HepG2 (cell line): ENCODE results near the gene NEAT1. TPM values are rescaled to one million over a fixed set of nuclear protein-coding genes. Genes with fewer than 3 reads are reported as not detected.

Source experiments
- ATAC-seq: fragments of 200-7000 bp; cut with Tn5 transposase; 3 replicates; pipeline ENCODE4 v1.9.1; 2020; ENCODE audit warnings: mild to moderate bottlenecking, moderate library complexity
- BruUV-seq: library from RNA; stranded (reverse); fragments of 400-500 nt; replicated peaks from 2 replicates; lab custom pipeline; 2021; lab: Mats Ljungman, UMichigan
- CTCF ChIA-PET: fragments of 300-600 bp; formaldehyde crosslinking; extraction: SDS; loops from one replicate; lab custom pipeline; 2021; ENCODE audit warnings: low total read pairs, inconsistent platforms, low intra/inter-chr PET ratio; lab: Yijun Ruan, JAX
- POLR2A ChIA-PET: fragments of 350-600 bp; sonication (Branson Sonifier 250); formaldehyde crosslinking; loops from one replicate; lab custom pipeline; 2020; ENCODE audit warnings: antibody characterized with exemption, inconsistent platforms; lab: Yijun Ruan, JAX
- DNase-seq: peaks from one replicate; pipeline ENCODE4 v3.0.0-alpha.2; 2015; ENCODE audit warnings: low spot score
- FAIRE-seq: peaks from 3 replicates; lab custom pipeline; 2011; peaks lifted over from hg19 to GRCh38; lab: Jason Lieb, UNC
- H2AFZ ChIP-seq: one replicate; pipeline ENCODE4 v1.6.1; 2011; ENCODE audit warnings: low read length, inconsistent platforms
- H3K27ac ChIP-seq: fragments of 300-600 bp; 3 replicates; pipeline ENCODE4 v1.8.0; 2011; ENCODE audit warnings: mixed run types, mild to moderate bottlenecking, mixed read lengths, low read length, inconsistent platforms; ENCODE audit not compliant: insufficient read depth; ENCODE audit errors: extremely low read length
- H3K27me3 ChIP-seq, 2 experiments: fragments of 200-600 bp in 1 of 2; 2 replicates in 1 of 2; 3 replicates in 1 of 2; pipeline versions ENCODE4 v1.6.0 to v1.8.0; 2011; ENCODE audit warnings: low read length in 2 of 2, mild to moderate bottlenecking in 2 of 2, moderate library complexity in 2 of 2, inconsistent platforms in 1 of 2; ENCODE audit not compliant: insufficient read depth in 2 of 2, control insufficient read depth in 1 of 2
- H3K36me3 ChIP-seq, 2 experiments: fragments of 200-600 bp in 1 of 2; replicated peaks in 1 of 2; 2 replicates in 1 of 2; 3 replicates in 1 of 2; pipeline versions ENCODE4 v1.5.1 to v1.8.0; 2011; ENCODE audit warnings: low read length in 2 of 2, inconsistent platforms in 1 of 2; ENCODE audit not compliant: insufficient read depth in 2 of 2, control insufficient read depth in 1 of 2
- H3K4me1 ChIP-seq: 2 replicates; pipeline ENCODE4 v1.5.1; 2012; ENCODE audit warnings: low read length, inconsistent platforms; ENCODE audit not compliant: insufficient read depth
- H3K4me2 ChIP-seq: 2 replicates; pipeline ENCODE4 v1.6.0; 2011; ENCODE audit warnings: low read depth, low read length, inconsistent platforms
- H3K4me3 ChIP-seq, 3 experiments: fragments of 200-600 bp in 1 of 3; sonication (generic), shearing (Covaris generic) in 1 of 3; replicated peaks in 1 of 3; 2 replicates each; pipeline ENCODE4 v1.5.1; 2011 to 2016; ENCODE audit warnings: low read length in 3 of 3, inconsistent platforms in 2 of 3, low read depth in 2 of 3, mild to moderate bottlenecking in 2 of 3, control low read depth in 1 of 3, mixed read lengths in 1 of 3; ENCODE audit not compliant: insufficient read depth in 1 of 3
- H3K79me2 ChIP-seq: one replicate; pipeline ENCODE4 v1.6.1; 2011; ENCODE audit warnings: low read length, inconsistent platforms; ENCODE audit not compliant: insufficient read depth
- H3K9ac ChIP-seq: 2 replicates; pipeline ENCODE4 v1.6.0; 2011; ENCODE audit warnings: mild to moderate bottlenecking, low read depth, low read length, inconsistent platforms; ENCODE audit not compliant: insufficient read depth
- H3K9me3 ChIP-seq: 2 replicates; pipeline ENCODE4 v1.5.1; 2012; ENCODE audit warnings: mild to moderate bottlenecking, low read length
- H4K20me1 ChIP-seq: 2 replicates; pipeline ENCODE4 v1.6.0; 2011; ENCODE audit warnings: inconsistent platforms, mild to moderate bottlenecking, low read length, moderate library complexity; ENCODE audit not compliant: insufficient read depth
- AHR ChIP-seq: IDR thresholded peaks from 2 replicates; pipeline ENCODE4 v1.6.1; 2018; ENCODE audit warnings: missing genetic modification reagents, missing compliant biosample characterization
- BRCA1 ChIP-seq: sonication (generic); formaldehyde crosslinking; IDR thresholded peaks from 2 replicates; pipeline ENCODE4 v1.4.0; 2020; ENCODE audit warnings: missing genetic modification reagents
- HMG20A ChIP-seq: IDR thresholded peaks from 2 replicates; pipeline ENCODE4 v1.6.1; 2016; ENCODE audit warnings: borderline replicate concordance
- HMGXB4 ChIP-seq, 2 experiments: sonication (generic) in 1 of 2; formaldehyde crosslinking in 1 of 2; IDR thresholded peaks; 2 replicates each; pipeline versions ENCODE4 v1.4.0 to v1.6.1; 2018 to 2020; ENCODE audit warnings: missing genetic modification reagents in 2 of 2, borderline replicate concordance in 1 of 2, low read depth in 1 of 2, mild to moderate bottlenecking in 1 of 2, missing biosample characterization in 1 of 2
- HNRNPL ChIP-seq: fragments of 200-400 bp; formaldehyde crosslinking; IDR thresholded peaks from 2 replicates; pipeline ENCODE4 v1.6.1; 2017; ENCODE audit warnings: mild to moderate bottlenecking, low read depth, low read length
- JUNB ChIP-seq: sonication (generic); formaldehyde crosslinking; IDR thresholded peaks from 2 replicates; pipeline ENCODE4 v1.8.0; 2022; ENCODE audit warnings: missing genetic modification reagents, mild to moderate bottlenecking, borderline replicate concordance
- MAFG ChIP-seq: sonication (generic); formaldehyde crosslinking; IDR thresholded peaks from 2 replicates; pipeline ENCODE4 v1.5.1; 2020; ENCODE audit warnings: mild to moderate bottlenecking, missing genetic modification reagents
- MLLT10 ChIP-seq: sonication (generic); formaldehyde crosslinking; IDR thresholded peaks from 2 replicates; pipeline ENCODE4 v1.4.0; 2020; ENCODE audit warnings: missing genetic modification reagents
- MTA1 ChIP-seq: sonication (generic); formaldehyde crosslinking; IDR thresholded peaks from 2 replicates; pipeline ENCODE4 v1.4.0; 2020; ENCODE audit warnings: missing genetic modification reagents, mild to moderate bottlenecking, borderline replicate concordance
- MXD4 ChIP-seq: IDR thresholded peaks from 2 replicates; pipeline ENCODE4 v1.6.1; 2016; ENCODE audit warnings: mild to moderate bottlenecking, missing biosample characterization, missing genetic modification reagents
- ZNF12 ChIP-seq: sonication (generic); formaldehyde crosslinking; IDR thresholded peaks from 2 replicates; pipeline ENCODE4 v1.5.0; 2020; ENCODE audit warnings: missing genetic modification reagents
- ZNF567 ChIP-seq: sonication (generic); formaldehyde crosslinking; IDR thresholded peaks from 2 replicates; pipeline ENCODE4 v1.8.1; 2023; ENCODE audit warnings: mild to moderate bottlenecking, missing genetic modification reagents, borderline replicate concordance
- ZNF687 ChIP-seq: sonication (generic); formaldehyde crosslinking; IDR thresholded peaks from 2 replicates; pipeline ENCODE4 v1.5.1; 2020; ENCODE audit warnings: mild to moderate bottlenecking, missing genetic modification reagents, moderate library complexity
- ZSCAN21 ChIP-seq: sonication (generic); formaldehyde crosslinking; IDR thresholded peaks from 2 replicates; pipeline ENCODE4 v1.8.0; 2022; ENCODE audit warnings: mild to moderate bottlenecking, missing genetic modification reagents, moderate library complexity, borderline replicate concordance
- WGBS: methylation state at CpG from one replicate; pipeline ENCODE4 v1.1.6; 2017; ENCODE audit warnings: low lambda C conversion rate; 5-methylcytosine and 5-hydroxymethylcytosine counted together
- in situ Hi-C: cut with HindIII; loops from 2 replicates; pipeline ENCODE4 v1.10.0; 2017; ENCODE audit warnings: low pct_unique_long_range_greater_than_20kb; ENCODE audit not compliant: extremely low pct_ligation_motif_present
- intact Hi-C: fragments of 100-400 bp; cut with micrococcal nuclease; formaldehyde crosslinking; loops from one replicate; pipeline ENCODE4 v1.10.0; 2022; ENCODE audit not compliant: unreplicated experiment
- polyA plus RNA-seq, 8 experiments: library from polyadenylated mRNA; depleted of rRNA in 3 of 8; stranded (reverse) in 7 of 8; unstranded in 1 of 8; fragments of >200 nt; fragmentation: Illumina TruSeq in 4 of 8; extraction: Trizol in 4 of 8; gene quantifications; 2 replicates each; pipeline versions ENCODE4 v1.2.1 to v1.2.3, GENCODE V29; 2011 to 2016; ENCODE audit warnings: low read depth in 4 of 8, missing spikeins in 1 of 8, mixed read lengths in 1 of 8; ENCODE audit not compliant: insufficient read depth in 1 of 8
- total RNA-seq, 5 experiments: library from RNA; depleted of rRNA; stranded (reverse); fragments of >200 nt; fragmentation: Illumina TruSeq; extraction: Trizol; gene quantifications; 2 replicates each; pipeline ENCODE4 v1.2.3, GENCODE V29; 2016; ENCODE audit warnings: low read depth in 1 of 5
- TF ChIP-seq, protein P1 (sequence below): sonication (generic); formaldehyde crosslinking; IDR thresholded peaks from 2 replicates; pipeline ENCODE4 v1.5.0; 2020; ENCODE audit warnings: mild to moderate bottlenecking, missing genetic modification reagents, moderate library complexity

The NEAT1 gene
- total and polyA plus RNA-seq, 2 of the 13 experiments (the other 11 are each of a cell fraction or from before 2014, with no cell fraction given) = 20.5 to 41.2 TPM

DNA sequence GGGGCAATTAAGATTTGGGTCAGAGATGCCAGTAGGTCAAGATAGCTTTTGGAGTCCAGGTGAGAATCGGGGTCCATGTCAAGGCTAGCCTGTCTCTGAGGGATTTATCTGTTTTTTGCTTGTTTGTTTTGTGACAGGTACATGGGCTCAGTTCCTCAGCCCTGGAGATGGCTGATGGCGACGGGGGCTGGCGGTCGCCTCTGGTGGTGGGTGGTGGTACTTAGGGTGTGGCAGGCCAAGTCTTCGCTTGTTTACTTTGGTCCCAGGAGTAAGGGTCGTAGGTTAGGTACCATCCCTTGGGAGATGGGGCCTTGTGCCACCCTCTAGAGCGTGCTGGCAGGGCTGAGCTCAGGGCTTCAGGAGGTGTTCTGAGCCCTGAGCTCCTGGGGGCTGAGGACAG, 44.8 kb upstream of the NEAT1 start (continued):
- TF ChIP-seq BRCA1 = no peak
- no peak for TF ChIP-seq HMG20A (CRISPR knock-in tag)
- TF ChIP-seq ZNF567 (CRISPR knock-in tag) = no peak

DNA sequence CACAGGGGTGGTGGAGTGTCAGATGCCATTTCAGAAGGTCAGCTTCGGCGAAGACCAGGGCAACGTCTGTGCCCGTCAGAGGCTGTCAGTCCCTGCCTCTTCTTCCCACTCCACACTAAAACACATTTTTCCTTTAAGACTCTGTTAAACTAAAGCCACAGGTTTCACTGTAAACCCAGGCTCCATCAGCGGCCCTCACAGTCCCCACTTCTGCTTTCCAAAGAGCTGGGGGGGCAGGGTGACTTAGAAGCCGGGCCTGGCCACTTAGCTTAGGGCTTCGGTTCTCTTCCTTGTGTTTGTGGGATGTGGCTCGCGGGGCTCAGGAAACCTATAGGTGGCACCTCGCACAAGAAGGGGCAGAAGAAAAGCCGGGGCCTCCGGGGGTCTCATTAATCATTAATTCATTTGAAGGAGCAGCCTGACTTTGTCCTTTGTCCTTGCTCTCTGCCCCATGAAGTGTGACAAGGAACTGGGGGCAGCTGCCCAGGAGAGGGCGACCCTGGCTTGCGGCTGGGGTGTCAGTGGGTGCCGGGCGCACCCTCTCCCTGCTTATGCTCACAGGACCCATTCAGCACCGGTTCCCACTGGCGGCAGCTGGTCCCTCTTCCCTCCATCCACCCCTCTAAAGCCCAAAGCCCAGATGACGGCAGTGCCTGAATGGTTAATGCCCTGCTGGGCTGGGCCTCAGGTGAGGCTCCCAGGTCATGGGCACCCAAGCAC, 44.2 kb upstream of the NEAT1 start:
- DNase-seq = no peak
- POLR2A ChIA-PET = interaction anchor here (0.7 to 16.8 kb wide), 4 partner anchors 10 to 119 kb away, joined by 3 to 433 read pairs (median 4); partner anchors contain the start of gene NEAT1
- H3K9me3 ChIP-seq = no peaks in the 10 kb centered on the region
- no peak for ATAC-seq
- no peak overlapping the region for H3K27ac ChIP-seq
- no peaks in the 10 kb centered on the region for H3K79me2 ChIP-seq
- H3K4me1 ChIP-seq = peaks cover 84% of the 10 kb centered on the region
- BruUV-seq = no TSS peak
- H4K20me1 ChIP-seq = no peaks in the 10 kb centered on the region
- CTCF ChIA-PET = no interaction called here
- 12% methylated on average over 10 of the region's 19 CpGs for WGBS
- H3K9ac ChIP-seq = 0 out of 2 replicates have a peak overlapping the region, but pooled peaks have one; percentile 8
- peak overlapping the region in 1 of 3 experiments; percentile 6; a peak in 1 of 6 replicates for H3K4me3 ChIP-seq
- intact Hi-C loops (no loop called here), in situ Hi-C loops (no loop called here)
- H3K27me3 ChIP-seq = peaks cover 0 to 2% of the 10 kb centered on the region in 2 experiments; a peak in 3 of 5 replicates
- H3K4me2 ChIP-seq = peak overlapping the region; percentile 64
- no peak for FAIRE-seq
- H2AFZ ChIP-seq = no peak overlapping the region
- H3K36me3 ChIP-seq = no peaks in the 10 kb centered on the region
- TF ChIP-seq ZSCAN21 (CRISPR knock-in tag) (no peak), HNRNPL (peak; percentile 80), MLLT10 (CRISPR knock-in tag) (no peak), AHR (no peak), ZNF12 (CRISPR knock-in tag) (no peak), HMGXB4 (CRISPR knock-in tag; IDR thresholded peaks at IDR 0.05; ENCODE audit: borderline replicate concordance in 1 of 2, low read depth in 1 of 2) (no peak), ZNF687 (CRISPR knock-in tag) (peak; percentile 35), MAFG (CRISPR knock-in tag) (no peak), MXD4 (CRISPR knock-in tag) (no peak), JUNB (no peak), MTA1 (CRISPR knock-in tag) (0 out of 2 replicates have a peak, but pooled peaks have one; percentile 33)
- TF ChIP-seq, protein P1, sequence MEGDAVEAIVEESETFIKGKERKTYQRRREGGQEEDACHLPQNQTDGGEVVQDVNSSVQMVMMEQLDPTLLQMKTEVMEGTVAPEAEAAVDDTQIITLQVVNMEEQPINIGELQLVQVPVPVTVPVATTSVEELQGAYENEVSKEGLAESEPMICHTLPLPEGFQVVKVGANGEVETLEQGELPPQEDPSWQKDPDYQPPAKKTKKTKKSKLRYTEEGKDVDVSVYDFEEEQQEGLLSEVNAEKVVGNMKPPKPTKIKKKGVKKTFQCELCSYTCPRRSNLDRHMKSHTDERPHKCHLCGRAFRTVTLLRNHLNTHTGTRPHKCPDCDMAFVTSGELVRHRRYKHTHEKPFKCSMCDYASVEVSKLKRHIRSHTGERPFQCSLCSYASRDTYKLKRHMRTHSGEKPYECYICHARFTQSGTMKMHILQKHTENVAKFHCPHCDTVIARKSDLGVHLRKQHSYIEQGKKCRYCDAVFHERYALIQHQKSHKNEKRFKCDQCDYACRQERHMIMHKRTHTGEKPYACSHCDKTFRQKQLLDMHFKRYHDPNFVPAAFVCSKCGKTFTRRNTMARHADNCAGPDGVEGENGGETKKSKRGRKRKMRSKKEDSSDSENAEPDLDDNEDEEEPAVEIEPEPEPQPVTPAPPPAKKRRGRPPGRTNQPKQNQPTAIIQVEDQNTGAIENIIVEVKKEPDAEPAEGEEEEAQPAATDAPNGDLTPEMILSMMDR (CRISPR knock-in tag) = peak; percentile 58
